Activated B cell treated with CpG ODN at 0.5 μM for 24 hours (primary cell): ENCODE data around the gene PPFIA3. TPM values are rescaled to one million over a fixed set of nuclear protein-coding genes. Genes with fewer than 3 reads are reported as not detected.

Experiments
- ATAC-seq: fragments of 200-7000 bp; cut with Tn5 transposase; one replicate; pipeline ENCODE4 v1.10.0; 2021; ENCODE audit warnings: low read depth, mild to moderate bottlenecking, moderate library complexity
- CTCF ChIA-PET: fragments of 350-600 bp; sonication (Branson Sonifier 250); formaldehyde crosslinking; loops from one replicate; lab custom pipeline; 2021; ENCODE audit warnings: antibody characterized with exemption; lab: Charles Lee
- POLR2A ChIA-PET: fragments of 350-600 bp; sonication (Branson Sonifier 250); formaldehyde crosslinking; loops from one replicate; lab custom pipeline; 2021; ENCODE audit warnings: antibody characterized with exemption; lab: Charles Lee
- DNase-seq: peaks from one replicate; pipeline ENCODE4 v3.0.0; 2022
- H3K27ac Mint-ChIP-seq: one replicate; pipeline ENCODE4 v1.8.0; 2020; ENCODE audit warnings: mixed read lengths
- H3K27me3 Mint-ChIP-seq: one replicate; pipeline ENCODE4 v1.8.0; 2021; ENCODE audit warnings: mixed read lengths
- H3K36me3 Mint-ChIP-seq: one replicate; pipeline ENCODE4 v1.8.0; 2021; ENCODE audit warnings: low read depth, mixed read lengths
- H3K4me1 Mint-ChIP-seq: one replicate; pipeline ENCODE4 v1.8.0; 2021; ENCODE audit warnings: mixed read lengths
- H3K4me3 Mint-ChIP-seq: one replicate; pipeline ENCODE4 v1.8.0; 2020; ENCODE audit warnings: mild to moderate bottlenecking, mixed read lengths
- H3K9me3 Mint-ChIP-seq: one replicate; pipeline ENCODE4 v1.8.0; 2020; ENCODE audit warnings: mixed read lengths
- CTCF ChIP-seq: fragments of 200-600 bp; IDR thresholded peaks from one replicate; pipeline ENCODE4 v1.8.0; 2022; ENCODE audit warnings: antibody characterized with exemption, mild to moderate bottlenecking
- intact Hi-C: fragments of 100-400 bp; cut with micrococcal nuclease; formaldehyde crosslinking; loops from one replicate; pipeline ENCODE4 v1.15.1; 2024
- total RNA-seq: library from RNA; stranded (reverse); gene quantifications from 2 replicates; pipeline ENCODE4 v1.2.3, GENCODE V29; 2022

The PPFIA3 gene
- total RNA-seq, 1 donor from 2014 or later = 3.6 TPM

GRCh38 chr19:49094505-49095482, 24.6 kb upstream of the PPFIA3 start:
- TF ChIP-seq CTCF = no peak
- H3K27ac Mint-ChIP-seq = no peak overlapping the region
- DNase-seq (no peak), ATAC-seq (no peak)
- ChIA-PET POLR2A (interaction anchor here (0.7 to 0.9 kb wide), 3 partner anchors 20 to 242 kb away, joined by 3 to 5 read pairs (median 5); no protein-coding TSS in a partner anchor), CTCF (interaction anchor here (1.3 kb wide), 1 partner anchor 104 kb away, joined by 3 read pairs; no protein-coding TSS in a partner anchor)
- H3K4me3 Mint-ChIP-seq = no peak overlapping the region
- H3K4me1 Mint-ChIP-seq = peaks cover 11% of the 10 kb centered on the region
- H3K9me3 Mint-ChIP-seq = no peaks in the 10 kb centered on the region
- intact Hi-C loops = loop anchor here (10.0 kb wide), 1 partner anchor 480 kb away; no protein-coding TSS in a partner anchor
- H3K27me3 Mint-ChIP-seq = no peaks in the 10 kb centered on the region
- peaks cover 89% of the 10 kb centered on the region for H3K36me3 Mint-ChIP-seq

DNA sequence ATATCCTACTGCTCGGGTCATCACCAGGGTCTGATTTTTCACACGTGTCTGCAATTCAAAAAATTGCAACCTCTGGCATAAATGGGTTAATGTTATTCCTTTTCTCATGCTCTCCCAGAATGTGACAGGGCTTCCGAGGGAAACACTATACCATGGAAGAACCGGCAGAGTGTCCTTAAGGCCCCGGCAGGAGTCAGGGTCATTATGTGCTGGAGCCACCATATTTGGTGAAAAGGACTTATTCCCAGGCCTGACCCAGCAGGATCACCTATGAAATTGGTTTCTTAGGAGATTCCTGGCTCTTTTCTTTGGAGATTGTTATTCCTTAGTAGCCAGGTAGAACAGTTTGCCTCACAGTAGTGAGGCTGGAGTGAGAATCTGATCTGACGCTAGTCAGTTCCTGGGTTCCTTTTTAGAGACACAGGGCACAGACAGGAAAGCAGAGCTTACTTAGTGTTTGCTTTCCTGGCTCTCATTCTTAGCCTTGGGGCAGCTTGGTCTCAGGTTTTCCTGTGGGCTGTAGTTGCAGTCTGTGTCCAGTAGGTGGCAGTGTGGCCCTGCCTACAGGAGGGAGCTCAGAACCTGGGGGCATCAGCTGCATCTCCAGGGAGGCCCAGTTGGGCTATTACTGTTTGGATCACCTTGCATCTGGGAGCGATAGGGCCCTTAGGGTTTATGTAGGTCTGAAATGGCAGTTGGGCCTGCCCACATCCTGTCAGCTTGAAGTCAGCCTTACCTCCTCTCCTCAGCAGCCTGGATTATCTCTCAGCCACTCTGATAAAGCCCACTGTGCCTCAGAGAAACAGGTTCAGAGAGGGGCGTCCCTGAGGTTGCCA, 21.7 kb upstream of the PPFIA3 start:
- Mint-ChIP-seq H3K4me3 (no peak overlapping the region), H3K9me3 (no peaks in the 10 kb centered on the region), H3K27me3 (no peaks in the 10 kb centered on the region), H3K27ac (no peak overlapping the region), H3K36me3 (peaks cover 85% of the 10 kb centered on the region), H3K4me1 (peaks cover 7% of the 10 kb centered on the region)
- POLR2A ChIA-PET = interaction anchor here (0.7 to 1.6 kb wide), 6 partner anchors 9 to 110 kb away, joined by 3 to 10 read pairs (median 4); partner anchors contain the start of gene PPFIA3
- TF ChIP-seq CTCF = peak; percentile 71
- DNase-seq (peak; percentile 61), ATAC-seq (peak; percentile 96)
- CTCF ChIA-PET = interaction anchor here (0.6 to 4.0 kb wide), 27 partner anchors 9 to 713 kb away, joined by 3 to 54 read pairs (median 6); partner anchors contain the start of genes LIN7B, PPFIA3 and RUVBL2
- intact Hi-C loops = loop anchor here (1.0 to 10.0 kb wide), 5 partner anchors 49 to 477 kb away; no protein-coding TSS in a partner anchor

- intact Hi-C loops = loop anchor here (10.0 kb wide), 1 partner anchor 476 kb away; no protein-coding TSS in a partner anchor
- DNase-seq (no peak), ATAC-seq (no peak)
- Mint-ChIP-seq H3K27ac (no peak overlapping the region), H3K36me3 (peaks cover 85% of the 10 kb centered on the region), H3K4me3 (no peak overlapping the region), H3K27me3 (no peaks in the 10 kb centered on the region), H3K4me1 (peaks cover 8% of the 10 kb centered on the region), H3K9me3 (no peaks in the 10 kb centered on the region)
- POLR2A ChIA-PET = interaction anchor here (1.0 to 1.6 kb wide), 2 partner anchors 13 to 109 kb away, joined by 4 to 10 read pairs; no protein-coding TSS in a partner anchor
- CTCF ChIA-PET = interaction anchor here (1.6 to 4.0 kb wide), 7 partner anchors 11 to 110 kb away, joined by 7 to 54 read pairs (median 18); partner anchors contain the start of gene LIN7B
- TF ChIP-seq CTCF = no peak
Observed at GRCh38 chr19:49098795-49099194, 20.5 kb upstream of the PPFIA3 start.

- H3K4me1 Mint-ChIP-seq = peaks cover 12% of the 10 kb centered on the region
- DNase-seq (no peak), ATAC-seq (no peak)
- no peak overlapping the region for H3K4me3 Mint-ChIP-seq
- CTCF ChIA-PET = interaction anchor here (2.0 kb wide), 1 partner anchor 98 kb away, joined by 5 read pairs; no protein-coding TSS in a partner anchor
- H3K9me3 Mint-ChIP-seq = no peaks in the 10 kb centered on the region
- no peak overlapping the region for H3K27ac Mint-ChIP-seq
- H3K36me3 Mint-ChIP-seq = peaks cover 87% of the 10 kb centered on the region
- POLR2A ChIA-PET = no interaction called here
- intact Hi-C loops = no loop called here
- TF ChIP-seq CTCF = no peak
- no peaks in the 10 kb centered on the region for H3K27me3 Mint-ChIP-seq
Observed at GRCh38 chr19:49101160-49101559, 18.2 kb upstream of the PPFIA3 start.
